HG03280 (cell line): Measurements from ENCODE around the gene PLAAT3.
"Not testable (repeated sequence)": the region's sequence is repeated elsewhere in the genome, so short reads cannot be mapped to it uniquely, and the experiment has no call there.

Source experiments
- ATAC-seq: cut with Tn5 transposase; IDR thresholded peaks from one replicate; pipeline ENCODE4 v1.9.1; 2021; ENCODE audit warnings: mild to moderate bottlenecking, moderate library complexity; ENCODE audit not compliant: unreplicated experiment

The PLAAT3 gene

DNA sequence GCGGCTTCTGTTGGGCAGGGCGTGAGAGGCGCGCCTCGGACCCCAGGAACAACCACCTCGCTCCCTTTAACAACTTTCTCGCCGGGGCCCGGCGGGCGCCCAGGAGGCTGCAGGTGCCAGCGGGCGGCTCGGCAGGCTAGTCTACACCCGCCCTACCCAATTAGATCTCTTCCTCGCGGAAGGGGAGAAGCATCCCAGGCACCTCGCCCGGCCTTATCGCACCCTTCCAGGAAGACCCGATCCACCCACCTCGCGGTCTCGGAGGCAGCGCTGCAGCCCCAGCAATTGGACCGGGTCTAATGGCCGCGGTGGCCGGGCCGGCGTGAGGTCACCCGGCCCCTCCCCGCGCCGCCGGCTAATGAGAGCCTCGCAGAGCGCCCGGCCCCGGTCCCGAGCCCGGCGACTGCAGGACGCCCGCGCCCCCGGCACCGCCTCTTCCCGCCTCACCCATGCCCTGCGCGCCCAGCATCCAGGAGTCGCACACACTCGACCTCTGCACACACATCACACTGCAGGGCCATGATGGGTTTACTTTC is at the start of gene PLAAT3:
TSS of gene PLAAT3 (minus strand) at position 298 of the 536 bp plus-strand sequence. CDS start 419 bp downstream, outside the sequence.
- peak; percentile 47 for ATAC-seq

DNA sequence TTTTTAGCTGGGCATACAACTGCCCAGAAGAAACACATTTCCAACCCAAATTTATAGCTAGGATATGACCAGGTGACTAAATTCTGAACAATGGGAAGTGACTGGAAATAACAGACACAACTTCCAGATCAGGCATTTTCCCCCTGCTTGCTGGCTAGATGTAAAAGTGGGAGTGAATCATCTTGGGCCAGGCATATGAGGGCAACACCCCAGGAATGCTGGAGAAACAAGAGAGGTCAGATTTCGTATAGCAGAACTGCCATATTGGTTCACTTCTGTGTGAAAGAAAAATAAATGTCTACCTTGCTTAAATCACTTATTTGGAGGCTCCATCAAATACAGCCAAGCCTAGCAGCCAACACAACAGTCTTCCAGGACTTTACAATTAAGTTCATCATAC is 49.6 kb upstream of the PLAAT3 start:
- ATAC-seq: no peak

DNA sequence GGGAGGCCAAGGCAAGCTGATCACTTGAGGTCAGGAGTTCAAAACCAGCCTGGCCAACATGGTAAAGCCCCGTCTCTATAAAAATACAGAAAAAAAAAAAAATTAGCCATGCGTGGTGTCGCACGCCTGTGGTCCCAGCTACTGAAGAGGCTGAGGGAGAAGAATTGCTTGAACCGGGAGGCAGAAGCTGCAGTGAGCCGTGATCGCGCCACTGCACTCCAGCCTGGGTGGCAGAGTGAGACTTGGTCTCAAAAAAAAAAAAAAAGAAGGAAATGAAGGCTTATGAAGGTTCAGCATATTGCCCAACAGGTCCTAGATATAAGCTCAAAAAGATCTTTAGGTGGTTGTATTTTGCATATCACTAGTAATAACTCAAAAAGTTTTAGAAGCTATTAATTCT is 46.7 kb upstream of the PLAAT3 start:
- ATAC-seq: no peak

DNA sequence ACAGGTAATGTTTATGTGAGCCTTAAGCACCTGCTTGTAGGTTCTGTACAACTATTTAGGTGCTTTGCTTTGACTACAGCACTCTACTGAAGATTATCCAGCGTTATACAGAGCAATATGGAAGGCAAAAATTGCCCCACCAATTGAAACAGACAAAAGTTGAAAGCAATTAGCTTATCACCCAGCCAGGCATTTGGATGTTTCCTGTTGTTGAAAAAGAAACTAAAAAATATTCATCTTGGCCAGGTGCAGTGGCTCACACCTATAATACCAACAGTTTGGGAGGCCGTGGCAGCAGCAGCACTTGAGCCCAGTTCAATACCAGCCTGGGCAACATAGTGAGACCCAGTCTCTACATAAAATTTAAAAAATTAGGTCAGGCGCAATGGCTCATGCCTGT is 38.4 kb upstream of the PLAAT3 start:
- no peak for ATAC-seq

DNA sequence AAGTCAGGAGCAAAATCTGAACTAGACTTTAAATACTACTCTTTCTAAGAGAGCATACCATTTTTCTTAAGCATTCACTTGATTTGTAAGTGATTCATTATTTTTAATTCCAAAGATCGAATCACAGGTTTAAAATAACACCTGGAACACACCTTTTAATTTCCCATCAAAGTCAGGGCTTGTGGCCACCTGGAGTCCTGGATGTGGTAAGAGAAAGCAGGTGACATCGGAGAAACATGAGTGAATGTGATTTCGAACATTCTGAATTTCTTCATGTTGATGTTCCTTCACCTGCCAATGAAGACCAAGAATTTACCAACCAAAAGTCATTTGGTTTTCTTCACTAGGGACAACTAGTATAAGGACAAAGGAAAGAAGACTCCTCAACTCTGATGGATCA is 29.0 kb upstream of the PLAAT3 start:
- no peak for ATAC-seq

DNA sequence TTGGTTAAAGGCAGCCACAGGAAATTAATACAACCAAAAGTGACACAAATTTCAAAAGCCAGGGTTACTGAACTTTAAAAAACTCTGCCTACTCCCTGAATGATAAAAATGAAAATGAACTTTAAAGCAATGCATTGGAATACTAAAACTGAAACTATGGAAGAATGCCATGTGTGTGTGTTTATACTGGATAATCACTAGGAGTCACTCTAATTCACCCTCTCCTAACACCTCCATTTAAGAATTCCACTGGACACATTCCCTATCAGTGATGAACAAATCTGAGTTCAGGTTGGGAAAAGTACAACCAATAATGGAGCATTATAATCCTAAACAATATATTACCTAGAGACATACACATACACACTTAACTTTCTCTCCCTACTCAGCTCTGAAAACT is 27.5 kb upstream of the PLAAT3 start:
- ATAC-seq: no peak

DNA sequence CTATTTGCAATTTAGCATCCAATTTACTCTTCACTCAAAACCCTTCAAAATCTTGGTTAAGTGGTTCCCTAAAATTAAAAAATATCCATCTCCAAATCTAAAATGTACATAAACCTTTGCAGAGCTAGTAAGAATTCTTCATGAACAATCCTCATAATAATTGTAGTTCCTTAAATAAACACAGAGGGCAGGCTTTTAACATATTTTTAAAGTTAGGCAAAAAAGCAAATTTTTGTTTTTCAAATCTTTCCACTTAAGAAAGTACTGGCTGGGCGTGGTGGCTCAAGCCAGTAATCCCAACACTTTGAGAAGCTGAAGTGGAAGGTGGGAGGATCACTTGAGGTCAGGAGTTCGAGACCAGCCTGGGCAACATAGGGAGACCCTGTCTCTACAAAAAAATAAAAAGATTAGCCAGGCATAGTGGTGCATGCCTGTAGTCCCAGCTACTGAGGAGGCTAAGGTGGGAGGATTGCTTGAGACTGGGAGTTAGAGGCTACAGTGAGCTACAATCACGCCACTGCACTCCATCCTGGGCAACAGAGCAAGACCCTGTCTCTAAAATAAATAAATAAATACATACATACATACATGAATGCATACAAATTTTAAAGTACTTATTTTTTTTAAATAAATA is 25.1 kb upstream of the PLAAT3 start:
- ATAC-seq: no peak

DNA sequence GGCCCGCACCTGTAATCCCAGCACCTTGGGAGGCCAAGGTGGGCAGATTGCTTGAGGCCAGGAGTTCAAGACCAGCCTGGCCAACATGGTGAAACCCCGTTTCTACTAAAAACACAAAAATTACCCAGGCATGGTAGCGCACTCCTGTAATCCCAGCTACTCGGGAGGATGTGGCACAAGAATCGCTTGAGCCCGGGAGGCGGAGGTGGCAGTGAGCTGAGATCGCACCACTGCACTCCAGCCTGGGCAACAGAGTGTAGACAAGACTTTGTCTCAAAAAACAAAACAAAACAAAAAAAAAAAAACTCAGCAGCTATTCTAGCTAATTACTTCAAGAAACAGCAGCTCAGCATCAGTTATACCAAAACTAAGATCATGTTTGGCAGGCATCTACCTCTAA is 24.2 kb upstream of the PLAAT3 start:
- ATAC-seq: not testable (repeated sequence)

DNA sequence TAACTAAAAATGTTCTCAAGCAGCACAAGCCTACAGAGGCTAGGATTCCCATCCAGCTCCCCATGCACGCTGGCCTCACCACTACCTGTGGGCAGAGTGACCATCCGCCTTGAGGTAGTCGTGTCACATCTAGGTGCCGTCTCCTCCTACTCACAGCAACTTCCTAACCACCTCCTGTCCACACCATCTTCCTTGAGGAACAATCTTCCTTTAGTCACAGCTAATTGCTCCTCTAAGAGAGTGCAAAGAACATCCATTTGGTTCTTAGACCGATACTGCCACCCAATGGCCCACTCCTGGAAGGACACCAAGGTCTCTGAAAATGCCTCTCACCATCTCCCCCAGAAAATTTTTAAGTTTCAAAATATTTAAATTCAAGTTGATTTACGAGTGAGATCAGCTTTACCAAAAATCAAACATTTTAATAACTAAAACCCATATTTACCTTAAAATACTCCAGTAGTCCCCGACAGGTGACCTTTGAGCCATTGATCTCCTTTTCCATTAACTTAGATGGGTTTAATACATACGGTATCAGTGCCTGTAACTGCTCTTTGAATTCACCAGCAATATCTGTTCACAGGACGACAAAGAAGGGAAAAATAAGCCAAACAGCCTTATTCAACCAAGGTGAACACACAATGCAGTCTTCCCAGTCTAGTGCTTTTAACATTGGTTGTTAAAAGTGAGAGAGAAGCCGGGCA is 21.7 kb upstream of the PLAAT3 start:
- no peak for ATAC-seq

DNA sequence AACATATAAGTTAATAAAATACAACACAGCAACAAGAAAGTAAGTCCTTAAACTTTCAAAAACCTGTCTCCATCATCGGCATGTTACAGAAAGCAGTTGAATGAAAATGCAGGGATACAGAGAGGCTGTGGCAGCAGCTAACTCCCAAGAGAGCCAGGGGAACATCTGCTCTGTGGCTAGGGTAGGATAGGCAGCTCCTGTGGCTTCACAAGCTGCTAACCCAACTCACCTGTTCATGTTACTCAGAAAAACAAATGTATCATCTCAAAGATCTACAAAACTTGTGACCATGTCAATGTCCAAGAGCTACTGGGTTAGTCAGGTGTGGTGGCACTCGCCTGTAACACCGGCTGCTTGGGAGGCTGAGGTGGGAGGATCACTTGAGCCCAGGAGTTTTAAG is 15.2 kb upstream of the PLAAT3 start:
- no peak for ATAC-seq

DNA sequence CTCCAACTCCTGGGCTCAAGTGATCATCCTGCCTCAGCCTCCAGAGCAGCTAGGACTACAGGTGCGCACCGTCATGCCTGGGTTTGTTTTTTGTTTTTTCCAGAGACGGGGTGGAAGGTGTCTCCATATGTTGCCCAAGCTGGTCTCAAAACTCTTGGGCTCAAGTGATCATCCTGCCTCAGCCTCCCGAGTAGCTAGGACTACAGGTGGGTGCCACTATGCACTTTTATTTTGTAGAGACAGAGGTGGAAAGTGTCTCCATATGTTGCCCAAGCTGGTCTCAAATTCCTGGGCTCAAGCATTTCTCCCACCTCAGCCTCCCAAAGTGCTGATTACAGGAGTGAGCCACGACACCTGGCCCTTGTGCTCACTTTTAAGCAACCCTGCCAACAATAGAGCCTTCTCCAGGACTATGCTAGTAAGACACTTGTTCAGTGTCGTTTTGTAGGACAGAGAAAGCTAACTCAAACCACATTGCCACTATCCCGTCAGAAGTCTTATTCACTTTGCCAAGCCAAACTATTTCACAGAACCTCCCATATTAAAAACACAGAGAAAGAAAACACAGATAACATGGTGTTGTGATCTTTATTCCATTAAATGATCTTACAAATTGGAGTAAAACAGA is 9.4 kb upstream of the PLAAT3 start:
- ATAC-seq: no peak

DNA sequence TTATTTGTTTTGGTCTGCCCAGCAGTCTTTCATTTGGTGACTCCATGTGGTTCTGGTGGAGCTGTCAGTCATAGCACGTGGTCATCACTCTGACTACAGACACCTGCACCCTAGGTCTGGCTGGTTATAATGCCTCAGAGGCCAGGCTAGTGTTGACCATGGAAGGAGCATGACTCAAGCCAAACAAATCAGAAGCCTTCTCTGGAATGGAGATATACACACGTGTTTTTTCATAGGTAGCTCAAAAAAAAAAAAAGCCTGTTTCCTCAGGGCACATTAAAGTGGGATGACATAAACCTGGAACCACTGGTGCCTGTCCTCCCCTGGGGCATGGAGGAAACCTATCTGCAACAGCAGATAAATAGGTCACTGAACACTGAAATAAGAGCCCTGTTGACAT is 8.1 kb upstream of the PLAAT3 start:
- no peak for ATAC-seq

DNA sequence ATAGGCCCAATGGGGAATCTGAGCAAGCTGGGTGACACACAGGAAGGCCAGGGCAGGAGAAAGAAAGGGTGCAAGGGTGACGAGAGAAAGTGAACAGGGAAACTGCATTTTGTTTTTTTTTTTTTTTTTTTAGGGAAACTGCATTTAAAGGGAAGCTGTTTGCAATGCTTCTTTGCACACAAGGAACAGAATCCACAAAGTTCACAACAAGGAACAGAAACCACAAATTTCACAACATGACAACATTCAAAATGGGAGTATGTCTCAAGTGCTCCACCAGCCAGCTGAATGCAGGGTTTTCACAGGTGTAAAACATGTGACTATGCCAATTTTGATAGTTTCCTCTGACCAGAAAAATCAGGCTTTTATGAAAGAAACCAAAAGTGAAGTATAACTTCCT is 6.8 kb upstream of the PLAAT3 start:
- no peak for ATAC-seq

DNA sequence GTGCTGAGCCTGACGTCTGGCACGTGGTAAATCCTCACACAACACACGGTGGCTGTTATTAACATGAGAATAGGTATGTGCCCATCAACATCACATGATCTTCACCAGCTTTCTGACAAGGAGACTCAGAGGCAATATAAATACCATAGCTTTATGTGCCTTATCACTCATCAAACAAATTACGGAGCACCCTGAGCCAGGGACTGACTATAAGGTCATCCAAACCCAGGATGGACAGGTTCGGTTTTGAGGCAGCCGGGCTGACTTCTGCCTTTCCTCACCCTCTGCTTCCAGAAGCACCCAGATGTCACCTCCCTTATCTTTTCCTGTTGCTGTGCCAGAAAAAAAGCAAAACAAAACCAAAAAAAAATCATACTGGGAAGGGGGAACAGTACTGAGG is 5.7 kb upstream of the PLAAT3 start:
- ATAC-seq: no peak

DNA sequence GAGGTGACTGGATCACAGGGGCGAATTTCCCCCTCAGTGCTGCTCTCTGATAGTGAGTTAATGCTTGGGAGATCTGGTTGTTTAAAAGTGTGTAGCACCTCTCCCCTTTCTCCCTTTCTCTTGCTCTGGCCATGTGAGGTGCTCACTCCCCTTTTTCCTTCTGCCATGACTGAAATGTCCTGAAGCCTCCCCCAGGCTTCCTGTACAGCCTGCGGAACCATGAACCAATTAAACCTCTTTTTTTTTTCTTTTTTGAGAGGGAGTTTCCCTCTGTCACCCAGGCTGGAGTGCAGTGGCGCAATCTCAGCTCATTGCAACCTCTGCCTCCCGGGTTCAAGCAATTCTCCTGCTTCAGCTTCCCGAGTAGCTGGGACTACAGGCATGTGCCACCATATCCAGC is 3.5 kb upstream of the PLAAT3 start:
- not testable (repeated sequence) for ATAC-seq

DNA sequence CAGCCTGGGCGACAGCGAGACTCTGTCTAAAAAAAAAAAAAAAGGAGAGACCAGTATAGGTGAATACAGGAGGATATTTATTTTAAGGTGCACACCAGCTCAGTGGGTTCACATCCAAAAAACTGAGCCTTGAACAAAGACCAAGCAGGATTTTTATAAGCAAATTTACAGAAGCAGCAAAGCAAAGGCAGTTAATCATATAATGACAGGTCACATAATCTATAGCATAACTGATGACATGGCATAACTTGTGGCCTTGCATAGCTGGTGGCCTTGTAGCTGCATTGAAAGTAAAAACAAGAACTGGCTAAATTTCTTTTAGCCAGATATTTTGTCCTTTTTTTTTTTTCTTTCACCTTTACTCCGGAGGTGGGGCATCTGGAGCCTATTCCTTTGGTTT is 2.7 kb upstream of the PLAAT3 start:
- no peak for ATAC-seq

DNA sequence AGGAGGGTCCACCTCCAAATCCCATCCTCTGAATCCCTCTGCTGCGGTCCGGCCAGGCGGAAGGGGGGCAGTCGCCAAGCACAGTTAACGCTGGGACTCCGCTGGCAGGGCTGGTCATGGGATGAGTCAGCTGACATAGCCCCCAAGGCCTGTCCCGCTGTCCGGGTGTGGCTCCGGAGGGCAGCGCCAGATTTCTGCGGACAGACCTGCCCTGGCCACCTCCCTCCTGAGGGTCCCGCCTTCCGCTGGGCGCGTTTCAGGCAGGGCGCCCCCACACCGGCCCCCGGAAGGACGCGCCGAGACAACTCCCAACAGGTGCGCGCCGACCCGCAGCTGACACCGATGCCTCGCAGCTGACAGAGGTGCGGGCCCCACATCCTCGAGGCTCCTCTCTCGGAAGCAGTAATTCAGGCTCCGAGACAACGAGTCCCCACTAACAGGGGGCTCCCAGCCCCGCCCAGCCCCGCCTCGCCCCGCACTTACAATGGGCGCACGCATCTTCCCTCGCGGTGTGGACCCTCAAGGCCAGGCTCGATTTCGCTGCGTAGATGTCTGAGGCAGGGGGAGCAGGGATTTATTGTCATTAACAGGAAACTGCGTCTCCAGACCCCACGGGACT is 607 bp downstream of the PLAAT3 start:
- ATAC-seq: peak; percentile 32

DNA sequence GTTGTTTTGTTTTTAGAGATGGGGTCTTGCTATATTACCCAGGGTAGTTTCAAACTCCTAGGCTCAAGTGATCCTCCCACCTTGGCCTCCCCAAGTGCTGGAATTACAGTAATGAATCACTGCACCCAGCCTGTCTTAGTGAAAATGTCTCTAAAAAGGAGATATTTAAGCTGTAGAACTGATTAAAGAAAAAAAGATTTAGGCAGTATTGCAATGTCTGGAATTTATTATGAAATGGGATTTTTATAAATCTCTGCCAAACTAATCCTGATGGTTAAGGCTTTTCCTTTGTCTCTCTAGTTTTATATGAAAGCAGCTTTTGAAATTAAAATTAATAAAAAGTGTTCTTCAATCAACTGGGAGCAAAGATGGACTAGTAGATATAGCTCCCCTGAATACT is 2.1 kb downstream of the PLAAT3 start:
- ATAC-seq: no peak

DNA sequence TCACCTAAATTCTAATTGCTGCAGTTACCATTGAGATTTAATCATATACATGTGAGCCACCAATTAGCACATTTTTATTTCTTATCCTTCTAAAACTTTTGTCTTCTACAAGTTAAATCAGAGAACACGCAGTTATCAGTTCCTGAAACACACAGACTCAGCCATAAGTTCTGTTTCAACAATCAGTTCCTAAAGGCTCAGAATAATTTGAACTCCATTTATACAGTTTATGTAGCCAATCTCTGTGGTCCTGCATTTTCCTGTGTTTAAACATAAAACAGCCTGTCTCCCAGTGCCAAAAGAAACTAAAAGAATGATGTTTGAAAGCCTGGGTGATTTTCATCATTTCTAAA is 2.9 kb downstream of the PLAAT3 start:
- ATAC-seq: no peak

DNA sequence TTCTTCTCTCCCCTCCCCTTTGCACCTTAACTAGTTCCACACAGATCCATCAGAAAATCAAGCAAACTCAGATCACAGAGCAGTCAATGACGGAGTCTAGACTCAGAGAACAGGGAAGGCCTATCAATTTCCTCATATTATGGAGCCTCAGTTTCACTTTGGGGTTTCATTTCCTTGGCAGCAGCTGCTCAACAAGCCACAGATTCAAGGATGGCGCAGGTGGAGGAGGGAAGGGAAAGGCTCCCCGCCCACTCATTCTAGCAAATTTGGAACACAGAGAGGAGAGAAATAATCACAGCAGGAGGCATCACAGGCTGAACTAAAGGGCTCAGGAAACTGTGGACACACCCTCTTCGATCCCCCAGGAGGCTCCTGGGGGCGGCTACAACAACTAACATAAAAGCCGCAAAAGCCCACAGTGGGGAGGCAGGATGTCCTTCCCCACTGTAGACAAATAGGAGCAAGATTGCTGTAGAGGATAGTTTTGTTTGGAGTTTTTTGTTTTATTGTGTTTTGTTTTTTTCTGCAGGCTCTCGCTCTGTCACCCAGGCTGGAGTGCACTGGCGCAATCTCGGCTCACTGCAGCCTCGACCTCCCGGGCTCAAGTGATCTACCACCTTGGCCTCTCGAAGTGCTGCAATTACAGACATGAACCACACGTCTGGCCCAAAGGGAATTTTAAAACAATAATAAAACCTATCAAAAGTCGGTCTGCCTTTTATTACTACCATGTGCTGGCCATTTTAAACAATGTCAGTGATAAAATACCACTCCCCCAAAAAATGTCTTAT is 3.4 kb downstream of the PLAAT3 start:
- ATAC-seq: no peak

DNA sequence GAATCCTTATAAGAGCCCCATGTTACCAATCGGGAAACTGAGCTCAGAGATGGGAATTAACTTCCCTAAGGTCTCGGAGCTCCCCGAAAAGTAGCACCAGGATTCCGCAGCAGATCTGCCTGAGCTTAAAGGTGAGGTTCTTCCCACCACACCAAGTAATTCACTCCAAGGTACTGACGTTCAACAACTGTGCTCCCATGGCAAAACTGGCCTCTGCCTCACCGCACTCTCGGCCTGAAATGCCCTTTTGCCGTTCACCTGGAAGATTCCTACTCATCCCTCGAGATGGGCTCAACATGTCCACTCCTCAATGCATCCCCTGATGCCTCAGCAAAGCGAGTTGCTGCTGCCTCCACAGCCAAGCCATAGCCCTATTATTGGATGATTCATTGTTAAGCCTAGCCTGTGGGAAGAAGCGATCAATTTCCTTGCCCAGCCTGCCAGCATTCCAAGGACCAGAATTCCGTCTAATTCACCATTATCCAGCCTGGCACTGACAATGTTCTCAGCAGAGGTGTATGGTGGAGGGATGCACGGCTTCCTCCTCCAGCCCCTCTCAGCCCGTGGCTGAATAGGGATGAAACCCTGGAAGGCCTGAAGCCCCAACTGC is 4.2 kb downstream of the PLAAT3 start:
- no peak for ATAC-seq
